GM12865 (cell line): ENCODE measurements around the gene GRAMD1A.

Experiments
- DNase-seq: peaks from one replicate; pipeline ENCODE4 v3.0.0; 2010; ENCODE audit warnings: low read depth
- H3K4me3 ChIP-seq: 2 replicates; pipeline ENCODE4 v1.5.1; 2011; ENCODE audit warnings: mild to moderate bottlenecking, low read depth, low read length, control low read depth
- TF ChIP-seq, protein P1 (sequence below): IDR thresholded peaks from 2 replicates; pipeline ENCODE4 v1.5.1; 2011; ENCODE audit warnings: low read length, control low read depth, low read depth, inconsistent platforms; ENCODE audit not compliant: insufficient read depth; ENCODE audit errors: missing control alignments

Gene GRAMD1A

DNA sequence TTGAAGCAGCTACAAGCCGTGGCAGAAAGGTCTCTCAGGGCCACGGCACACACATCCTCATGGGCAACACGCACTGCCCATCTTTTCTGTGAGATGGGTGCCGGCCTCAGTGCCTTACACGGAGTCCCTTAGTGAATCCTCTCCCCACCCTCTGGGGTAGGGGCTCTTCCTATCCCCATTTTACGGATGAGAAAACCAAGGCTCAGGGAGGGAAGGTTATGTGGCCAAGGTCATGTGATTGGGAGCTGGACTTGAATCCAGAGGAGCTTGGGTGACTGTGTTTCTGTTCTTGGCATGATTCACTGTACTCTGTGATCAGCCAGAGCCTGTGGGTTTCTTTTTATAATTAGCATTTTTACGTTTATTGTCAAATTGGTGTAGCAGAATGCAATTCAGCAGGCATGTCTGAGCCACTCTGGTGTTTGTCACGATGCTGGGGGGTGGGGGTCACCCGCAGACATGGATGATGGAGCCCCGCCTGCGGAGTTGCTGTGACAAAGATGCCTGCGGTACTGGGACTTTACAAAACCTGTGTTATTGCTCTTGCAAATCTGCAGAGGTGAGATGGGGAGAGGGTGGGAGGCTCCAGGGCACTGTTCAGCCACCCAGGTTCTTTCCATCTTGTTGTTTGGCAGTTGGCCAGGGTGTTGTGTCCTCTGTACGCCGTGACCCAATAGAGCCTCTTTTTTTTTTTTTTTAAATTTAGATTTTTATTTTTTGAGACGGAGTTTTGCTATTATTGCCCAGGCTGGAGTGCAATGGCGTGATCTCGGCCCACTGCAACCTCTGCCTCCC, 34.7 kb downstream of the GRAMD1A start:
- TF ChIP-seq, protein P1, sequence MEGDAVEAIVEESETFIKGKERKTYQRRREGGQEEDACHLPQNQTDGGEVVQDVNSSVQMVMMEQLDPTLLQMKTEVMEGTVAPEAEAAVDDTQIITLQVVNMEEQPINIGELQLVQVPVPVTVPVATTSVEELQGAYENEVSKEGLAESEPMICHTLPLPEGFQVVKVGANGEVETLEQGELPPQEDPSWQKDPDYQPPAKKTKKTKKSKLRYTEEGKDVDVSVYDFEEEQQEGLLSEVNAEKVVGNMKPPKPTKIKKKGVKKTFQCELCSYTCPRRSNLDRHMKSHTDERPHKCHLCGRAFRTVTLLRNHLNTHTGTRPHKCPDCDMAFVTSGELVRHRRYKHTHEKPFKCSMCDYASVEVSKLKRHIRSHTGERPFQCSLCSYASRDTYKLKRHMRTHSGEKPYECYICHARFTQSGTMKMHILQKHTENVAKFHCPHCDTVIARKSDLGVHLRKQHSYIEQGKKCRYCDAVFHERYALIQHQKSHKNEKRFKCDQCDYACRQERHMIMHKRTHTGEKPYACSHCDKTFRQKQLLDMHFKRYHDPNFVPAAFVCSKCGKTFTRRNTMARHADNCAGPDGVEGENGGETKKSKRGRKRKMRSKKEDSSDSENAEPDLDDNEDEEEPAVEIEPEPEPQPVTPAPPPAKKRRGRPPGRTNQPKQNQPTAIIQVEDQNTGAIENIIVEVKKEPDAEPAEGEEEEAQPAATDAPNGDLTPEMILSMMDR = no peak
- H3K4me3 ChIP-seq = no peak overlapping the region
- no peak for DNase-seq

DNA sequence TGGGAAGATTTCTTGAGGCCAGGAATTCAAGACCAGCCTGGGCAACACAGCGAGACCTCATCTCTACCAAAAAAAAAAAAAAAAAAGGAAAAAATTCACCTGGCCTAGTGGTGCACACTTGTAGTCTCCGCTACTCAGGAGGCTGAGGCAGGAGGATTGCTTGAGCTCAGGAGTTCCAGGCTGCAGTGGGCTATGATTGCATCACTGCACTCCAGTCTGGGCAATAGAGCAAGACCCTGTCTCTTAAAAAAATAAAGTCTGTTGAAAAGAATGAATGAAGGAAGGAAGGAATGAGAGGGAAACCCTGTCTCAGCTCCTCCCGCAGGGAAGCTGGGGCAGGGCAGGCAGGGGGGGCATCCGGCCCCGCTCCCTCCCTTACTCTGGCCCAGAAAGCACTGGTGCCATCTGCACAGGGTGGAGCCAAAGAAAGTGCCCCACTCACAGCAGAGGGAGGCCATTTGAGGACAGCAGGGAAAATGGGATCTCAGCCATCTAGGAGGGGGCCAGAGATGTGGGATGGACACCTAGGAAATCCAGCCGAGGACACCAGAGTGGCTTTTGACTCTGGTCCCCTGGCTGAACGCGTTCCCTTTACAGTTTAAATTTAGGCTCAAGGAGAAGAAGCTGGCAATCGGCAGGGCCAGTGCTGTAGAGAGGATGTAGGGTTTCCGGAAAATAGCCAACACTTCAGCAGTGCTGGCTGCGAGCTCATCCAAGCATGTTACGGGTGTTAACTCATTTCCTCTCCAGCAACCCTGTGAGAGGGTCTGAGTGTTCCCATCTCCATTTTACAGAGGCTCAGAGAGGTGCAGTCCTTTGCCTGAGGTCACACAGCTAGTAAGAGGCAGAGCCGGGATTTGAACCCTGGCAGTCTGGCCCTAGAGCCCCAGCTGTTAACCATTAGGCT, 37.8 kb downstream of the GRAMD1A start:
- TF ChIP-seq, protein P1 = no peak
- no peak overlapping the region for H3K4me3 ChIP-seq
- DNase-seq = peak; percentile 66

DNA sequence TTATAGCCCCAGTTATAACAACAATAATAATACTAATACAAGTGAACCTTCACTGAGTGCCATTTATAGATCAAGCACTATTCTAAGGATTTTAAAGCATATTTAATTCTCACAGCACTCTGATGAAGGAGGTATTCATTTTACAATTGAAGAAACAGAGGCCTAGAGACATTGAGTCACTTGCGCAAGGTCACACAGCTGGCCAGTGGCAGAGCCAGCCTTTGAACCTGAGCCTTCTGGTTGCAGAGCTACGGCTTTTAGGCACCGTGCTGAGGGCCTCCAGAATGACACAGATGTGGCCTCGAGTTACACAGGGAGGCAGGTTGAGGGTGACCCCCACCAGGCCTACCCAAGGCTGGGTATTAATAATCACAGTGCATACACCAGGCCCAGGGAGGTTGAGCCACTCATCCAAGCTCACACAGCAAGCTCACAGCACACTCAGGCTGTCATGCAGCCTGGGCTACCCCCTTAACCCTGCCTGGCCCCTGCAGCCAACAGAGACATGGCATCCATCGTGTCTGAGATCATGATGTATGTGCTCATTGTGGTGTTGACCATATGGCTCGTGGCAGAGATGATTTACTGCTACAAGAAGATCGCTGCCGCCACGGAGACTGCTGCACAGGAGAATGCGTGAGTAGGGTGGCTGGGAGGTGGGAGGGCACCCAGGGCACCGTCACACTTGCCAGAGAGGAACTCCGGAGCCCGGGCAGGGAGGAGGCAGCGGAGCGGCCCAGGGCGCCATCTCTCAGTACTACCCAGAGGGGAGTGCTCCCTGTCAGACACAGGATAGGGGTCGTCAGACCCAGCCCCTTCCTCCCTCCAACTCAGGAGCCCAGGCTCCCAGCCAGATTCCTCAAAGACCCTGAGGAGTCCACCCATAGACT, 38.7 kb downstream of the GRAMD1A start:
- H3K4me3 ChIP-seq = no peak overlapping the region
- DNase-seq = no peak
- TF ChIP-seq, protein P1 = no peak

DNA sequence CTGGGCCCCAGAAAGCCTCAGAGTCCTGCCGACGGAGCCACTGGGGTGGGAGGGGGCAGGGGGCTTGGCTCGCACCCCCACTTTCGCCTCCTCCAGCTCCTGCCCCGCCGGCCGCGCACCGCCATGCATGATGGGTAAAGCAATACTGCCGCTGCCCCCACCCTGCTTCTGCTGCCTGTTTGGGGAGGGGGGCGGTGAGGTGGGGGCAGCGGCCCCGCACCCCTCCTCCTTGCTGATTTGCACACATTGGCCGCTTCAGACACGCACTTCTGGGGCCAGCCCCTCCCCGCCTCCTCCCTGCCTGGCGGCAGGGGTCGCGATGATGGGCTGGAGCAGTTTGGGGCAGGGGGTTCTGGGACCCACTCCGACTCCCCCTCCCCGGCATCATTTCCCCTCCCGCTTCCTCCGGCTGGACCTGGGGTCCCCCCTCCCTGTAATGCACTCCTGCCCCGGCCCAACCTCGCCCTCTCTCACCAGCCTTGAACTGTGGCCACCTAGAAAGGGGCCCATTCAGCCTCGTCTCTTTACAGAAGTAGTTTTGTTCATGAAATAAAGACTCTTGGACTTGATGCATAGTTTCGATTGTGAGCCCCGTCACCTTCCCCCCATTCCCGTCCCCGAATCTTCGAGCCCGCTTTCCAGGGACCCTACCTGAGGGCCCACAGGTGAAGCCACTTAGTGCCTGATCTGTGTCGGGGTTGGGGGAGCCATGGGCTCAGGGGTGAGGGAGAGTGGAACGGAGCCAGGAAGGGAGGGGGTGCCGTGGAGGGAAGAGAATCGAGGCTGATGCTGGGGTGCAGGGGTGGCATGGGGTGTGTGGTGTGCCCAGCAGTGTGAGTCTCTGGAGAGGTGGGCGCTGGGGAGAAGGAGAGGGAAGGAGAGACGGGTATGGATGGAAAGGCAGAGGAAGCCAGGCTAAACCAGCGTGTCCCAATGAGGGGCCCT, 40.0 kb downstream of the GRAMD1A start:
- H3K4me3 ChIP-seq = no peak overlapping the region
- DNase-seq = no peak
- TF ChIP-seq, protein P1 = no peak

DNA sequence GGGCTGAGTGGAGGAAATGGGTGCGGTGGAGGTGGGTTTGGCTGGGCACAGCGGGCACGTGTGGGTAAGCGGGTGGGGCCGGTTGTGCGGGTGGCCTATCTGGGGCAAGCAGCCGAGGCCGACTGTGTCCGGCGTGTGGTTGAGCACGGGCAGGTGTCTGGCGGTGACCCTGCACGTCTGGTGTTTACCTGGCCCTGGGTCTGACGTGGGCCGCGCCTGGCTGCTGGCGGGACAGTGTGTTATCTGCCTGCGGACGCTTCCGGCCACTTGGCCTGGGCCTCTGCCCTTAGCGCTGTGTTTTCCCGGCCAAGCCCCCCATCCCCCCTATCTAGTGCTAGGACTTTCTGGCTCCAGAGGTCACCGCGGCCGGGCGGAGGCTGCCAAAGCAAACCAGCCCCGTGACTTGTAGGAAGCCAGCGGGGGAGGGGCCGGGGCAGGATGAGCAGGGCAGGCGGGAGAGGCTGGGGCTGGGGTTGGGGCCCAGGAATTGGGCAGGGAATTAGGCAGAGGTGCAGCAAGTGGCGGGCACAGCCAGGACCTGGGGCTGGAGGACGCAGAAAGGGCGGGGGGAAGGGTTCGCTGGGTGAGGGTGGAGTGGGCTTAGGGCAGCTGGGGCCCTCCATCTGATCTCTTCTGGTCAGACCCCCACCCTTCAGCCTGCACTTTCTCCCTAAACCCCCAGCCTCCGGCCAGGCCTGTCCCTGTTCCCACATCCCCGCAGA, 40.9 kb downstream of the GRAMD1A start:
- no peak for DNase-seq
- TF ChIP-seq, protein P1 = no peak

More for the DNA sequence above, 40.9 kb downstream of the GRAMD1A start:
- no peak overlapping the region for H3K4me3 ChIP-seq
